Measurements from ENCODE around the gene FLRT2. TPM values are rescaled to one million over a fixed set of nuclear protein-coding genes. Genes with fewer than 3 reads are reported as not detected.

Gene FLRT2
- total RNA-seq, 4 donors from 2014 or later, result 2.5 to 13.0 (median 7.9) TPM

- no peaks in the 10 kb centered on the region for H3K36me3 ChIP-seq
- H3K9me3 ChIP-seq, result no peaks in the 10 kb centered on the region
- WGBS, result 80% methylated on average over 3 of the region's 3 CpGs
- DNase-seq (ENCODE audit: extremely low spot score), result no peak
- TF ChIP-seq EP300 (IDR thresholded peaks at IDR 0.05), result no peak
- TF ChIP-seq POLR2A (IDR thresholded peaks at IDR 0.05; ENCODE audit: low read depth), result no peak
- TF ChIP-seq CTCF (IDR thresholded peaks at IDR 0.05), result no peak
- TF ChIP-seq POLR2AphosphoS5 (IDR thresholded peaks at IDR 0.05), result no peak
- no peak overlapping the region for H3K27ac ChIP-seq (replicated peaks in 1 of 4)
- H3K4me3 ChIP-seq, result no peak overlapping the region
- H3K27me3 ChIP-seq, result peaks cover 0 to 25% (median 12%) of the 10 kb centered on the region in 4 donors
- intact Hi-C loops (cut with DNase I), result no loop called here
- H3K4me1 ChIP-seq, result peaks cover 0 to 21% (median 15%) of the 10 kb centered on the region in 4 donors
Observed at GRCh38 chr14:85537526-85537925, 7.6 kb downstream of the FLRT2 start.

- H3K9me3 ChIP-seq, result no peaks in the 10 kb centered on the region
- WGBS, result 91% methylated on average over 2 of the region's 2 CpGs
- no peaks in the 10 kb centered on the region for H3K36me3 ChIP-seq
- DNase-seq (ENCODE audit: extremely low spot score), result no peak
- peaks cover 0 to 14% (median 4%) of the 10 kb centered on the region in 4 donors for H3K27me3 ChIP-seq
- peaks cover 0 to 10% (median 4%) of the 10 kb centered on the region in 4 donors for H3K4me1 ChIP-seq
- intact Hi-C loops (cut with DNase I), result no loop called here
- no peak overlapping the region for H3K27ac ChIP-seq (replicated peaks in 1 of 4)
- TF ChIP-seq CTCF (IDR thresholded peaks at IDR 0.05) (no peak), POLR2AphosphoS5 (IDR thresholded peaks at IDR 0.05) (no peak), EP300 (IDR thresholded peaks at IDR 0.05) (no peak), POLR2A (IDR thresholded peaks at IDR 0.05; ENCODE audit: low read depth) (no peak)
- no peak overlapping the region for H3K4me3 ChIP-seq
Observed at GRCh38 chr14:85538636-85539035, 8.7 kb downstream of the FLRT2 start.

GRCh38 chr14:85539510-85539909 lies 9.6 kb downstream of the FLRT2 start:
- WGBS, result 98% methylated on average over 2 of the region's 2 CpGs
- TF ChIP-seq POLR2A (IDR thresholded peaks at IDR 0.05; ENCODE audit: low read depth) (no peak), EP300 (IDR thresholded peaks at IDR 0.05) (no peak), POLR2AphosphoS5 (IDR thresholded peaks at IDR 0.05) (no peak), CTCF (IDR thresholded peaks at IDR 0.05) (no peak)
- Histone ChIP-seq H3K4me3 (no peak overlapping the region), H3K36me3 (no peaks in the 10 kb centered on the region), H3K9me3 (no peaks in the 10 kb centered on the region), H3K27me3 (peaks cover 0 to 5% (median under 1%) of the 10 kb centered on the region in 4 donors), H3K27ac (replicated peaks in 1 of 4) (no peak overlapping the region), H3K4me1 (peaks cover 0 to under 1% (median 0%) of the 10 kb centered on the region in 4 donors)
- intact Hi-C loops (cut with DNase I), result no loop called here
- no peak for DNase-seq (ENCODE audit: extremely low spot score)

GRCh38 chr14:85542623-85543022 lies 12.7 kb downstream of the FLRT2 start:
- no peaks in the 10 kb centered on the region for H3K36me3 ChIP-seq
- no peaks in the 10 kb centered on the region for H3K9me3 ChIP-seq
- H3K27me3 ChIP-seq, result no peaks in the 10 kb centered on the region
- no peak overlapping the region for H3K27ac ChIP-seq (replicated peaks in 1 of 4)
- no peaks in the 10 kb centered on the region for H3K4me1 ChIP-seq
- DNase-seq (ENCODE audit: extremely low spot score), result no peak
- no peak for TF ChIP-seq POLR2A (IDR thresholded peaks at IDR 0.05; ENCODE audit: low read depth)
- TF ChIP-seq POLR2AphosphoS5 (IDR thresholded peaks at IDR 0.05), result no peak
- no peak for TF ChIP-seq CTCF (IDR thresholded peaks at IDR 0.05)
- TF ChIP-seq EP300 (IDR thresholded peaks at IDR 0.05), result no peak
- intact Hi-C loops (cut with DNase I), result no loop called here
- no peak overlapping the region for H3K4me3 ChIP-seq
- WGBS, result 79% methylated on average over 5 of the region's 5 CpGs

GRCh38 chr14:85545738-85546137 lies 15.8 kb downstream of the FLRT2 start:
- no peak overlapping the region for H3K4me3 ChIP-seq
- H3K4me1 ChIP-seq, result no peaks in the 10 kb centered on the region
- TF ChIP-seq CTCF (IDR thresholded peaks at IDR 0.05) (no peak), EP300 (IDR thresholded peaks at IDR 0.05) (no peak), POLR2AphosphoS5 (IDR thresholded peaks at IDR 0.05) (no peak), POLR2A (IDR thresholded peaks at IDR 0.05; ENCODE audit: low read depth) (no peak)
- H3K9me3 ChIP-seq, result peaks cover 0 to 6% (median 0%) of the 10 kb centered on the region in 4 donors
- DNase-seq (ENCODE audit: extremely low spot score), result no peak
- H3K27ac ChIP-seq (replicated peaks in 1 of 4), result no peak overlapping the region
- no peaks in the 10 kb centered on the region for H3K36me3 ChIP-seq
- no peaks in the 10 kb centered on the region for H3K27me3 ChIP-seq
- 93% methylated on average over 3 of the region's 3 CpGs for WGBS
- intact Hi-C loops (cut with DNase I), result no loop called here
